ENCODE data around the gene MAP4K3. TPM values are rescaled to one million over a fixed set of nuclear protein-coding genes. Genes with fewer than 3 reads are reported as not detected.
"Not testable (repeated sequence)": the region's sequence is repeated elsewhere in the genome, so short reads cannot be mapped to it uniquely, and the experiment has no call there.

Gene MAP4K3
- total RNA-seq, 1 donor from 2014 or later: 34.1 TPM

- H3K27me3 ChIP-seq: no peaks in the 10 kb centered on the region
- no peak for TF ChIP-seq CTCF (IDR thresholded peaks at IDR 0.05)
Measured at GRCh38 chr2:39385172-39385571, 51.9 kb downstream of the MAP4K3 start.

GRCh38 chr2:39384071-39384470 is 53.0 kb downstream of the MAP4K3 start:
- not testable (repeated sequence) for H3K4me3 ChIP-seq; H3K27ac ChIP-seq; DNase-seq (ENCODE audit: low spot score in 2 of 2); H3K27me3 ChIP-seq; H3K9me3 ChIP-seq; H3K36me3 ChIP-seq
- peaks cover 1 to 31% of the 10 kb centered on the region in 2 donors for H3K4me1 ChIP-seq
- intact Hi-C loops (cut with DNase I): loop anchor here (5.0 kb wide), 1 partner anchor 313 kb away; no protein-coding TSS in a partner anchor

More at GRCh38 chr2:39385172-39385571, 51.9 kb downstream of the MAP4K3 start:
- Histone ChIP-seq H3K36me3 (no peaks in the 10 kb centered on the region), H3K4me3 (no peak overlapping the region), H3K4me1 (peaks cover 0 to 23% of the 10 kb centered on the region in 2 donors), H3K9me3 (peaks cover 0 to 7% of the 10 kb centered on the region in 2 donors), H3K27ac (no peak overlapping the region)
- DNase-seq (ENCODE audit: low spot score in 2 of 2): no peak
- intact Hi-C loops (cut with DNase I): no loop called here

- Histone ChIP-seq H3K27me3 (no peaks in the 10 kb centered on the region), H3K4me1 (peaks cover 4 to 33% of the 10 kb centered on the region in 2 donors), H3K4me3 (no peak overlapping the region), H3K27ac (no peak overlapping the region), H3K9me3 (peaks cover 0 to 7% of the 10 kb centered on the region in 2 donors), H3K36me3 (no peaks in the 10 kb centered on the region)
- no peak for TF ChIP-seq CTCF (IDR thresholded peaks at IDR 0.05)
- no peak for DNase-seq (ENCODE audit: low spot score in 2 of 2)
- intact Hi-C loops (cut with DNase I): loop anchor here (5.0 kb wide), 1 partner anchor 314 kb away; no protein-coding TSS in a partner anchor
Measured at GRCh38 chr2:39383146-39383545, 53.9 kb downstream of the MAP4K3 start.

DNA sequence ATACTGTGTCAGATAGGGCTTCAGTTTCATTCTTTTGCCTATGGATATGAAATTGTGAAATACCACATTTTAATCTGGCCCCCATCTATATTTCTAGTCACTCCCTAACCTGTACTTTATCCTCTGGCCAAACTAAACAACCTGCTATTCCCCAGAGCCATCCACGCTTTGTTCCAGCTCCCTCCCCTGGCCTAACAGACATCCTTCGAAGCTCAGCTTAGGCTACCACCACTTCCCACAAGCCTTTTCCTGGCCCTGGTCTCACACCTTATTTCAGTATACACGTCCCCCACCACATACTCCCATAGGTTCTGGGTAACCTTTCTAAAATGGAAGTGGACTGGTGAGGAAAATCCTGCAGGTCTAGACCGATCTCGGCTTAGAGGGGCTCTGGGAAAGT is 55.4 kb downstream of the MAP4K3 start:
- intact Hi-C loops (cut with DNase I): loop anchor here (2.0 to 5.0 kb wide), 2 partner anchors 55 to 316 kb away; partner anchors contain the start of gene MAP4K3
- peaks cover 0 to 7% of the 10 kb centered on the region in 2 donors for H3K9me3 ChIP-seq
- no peak for TF ChIP-seq CTCF (IDR thresholded peaks at IDR 0.05)
- H3K4me3 ChIP-seq: no peak overlapping the region
- H3K27me3 ChIP-seq: no peaks in the 10 kb centered on the region
- H3K4me1 ChIP-seq: peaks cover 4 to 33% of the 10 kb centered on the region in 2 donors
- no peaks in the 10 kb centered on the region for H3K36me3 ChIP-seq
- H3K27ac ChIP-seq: peak overlapping the region in 1 of 2 donors; percentile 35
- no peak for DNase-seq (ENCODE audit: low spot score in 2 of 2)

- peak overlapping the region; percentile 24 to 26 for H3K27ac ChIP-seq
- intact Hi-C loops (cut with DNase I): loop anchor here (2.0 to 5.0 kb wide), 2 partner anchors 56 to 317 kb away; partner anchors contain the start of gene MAP4K3
- no peak for TF ChIP-seq CTCF (IDR thresholded peaks at IDR 0.05)
- peaks cover 3 to 5% of the 10 kb centered on the region in 2 donors for H3K36me3 ChIP-seq
- no peak overlapping the region for H3K4me3 ChIP-seq
- peaks cover 4 to 33% of the 10 kb centered on the region in 2 donors for H3K4me1 ChIP-seq
- H3K27me3 ChIP-seq: no peaks in the 10 kb centered on the region
- H3K9me3 ChIP-seq: peaks cover 0 to under 1% of the 10 kb centered on the region in 2 donors
- no peak for DNase-seq (ENCODE audit: low spot score in 2 of 2)
Measured at GRCh38 chr2:39380525-39381150, 56.4 kb downstream of the MAP4K3 start.
